NCI-H1105 treated with DMSO at 0.1 percent for 48 hours (cell line): ENCODE results near the gene KATNA1.
"Not testable (repeated sequence)": the region's sequence is repeated elsewhere in the genome, so short reads cannot be mapped to it uniquely, and the experiment has no call there.

Experiments used
- DNase-seq: peaks from one replicate; lab custom pipeline; 2025; lab: John Stamatoyannopoulos, UW

The KATNA1 gene

DNA sequence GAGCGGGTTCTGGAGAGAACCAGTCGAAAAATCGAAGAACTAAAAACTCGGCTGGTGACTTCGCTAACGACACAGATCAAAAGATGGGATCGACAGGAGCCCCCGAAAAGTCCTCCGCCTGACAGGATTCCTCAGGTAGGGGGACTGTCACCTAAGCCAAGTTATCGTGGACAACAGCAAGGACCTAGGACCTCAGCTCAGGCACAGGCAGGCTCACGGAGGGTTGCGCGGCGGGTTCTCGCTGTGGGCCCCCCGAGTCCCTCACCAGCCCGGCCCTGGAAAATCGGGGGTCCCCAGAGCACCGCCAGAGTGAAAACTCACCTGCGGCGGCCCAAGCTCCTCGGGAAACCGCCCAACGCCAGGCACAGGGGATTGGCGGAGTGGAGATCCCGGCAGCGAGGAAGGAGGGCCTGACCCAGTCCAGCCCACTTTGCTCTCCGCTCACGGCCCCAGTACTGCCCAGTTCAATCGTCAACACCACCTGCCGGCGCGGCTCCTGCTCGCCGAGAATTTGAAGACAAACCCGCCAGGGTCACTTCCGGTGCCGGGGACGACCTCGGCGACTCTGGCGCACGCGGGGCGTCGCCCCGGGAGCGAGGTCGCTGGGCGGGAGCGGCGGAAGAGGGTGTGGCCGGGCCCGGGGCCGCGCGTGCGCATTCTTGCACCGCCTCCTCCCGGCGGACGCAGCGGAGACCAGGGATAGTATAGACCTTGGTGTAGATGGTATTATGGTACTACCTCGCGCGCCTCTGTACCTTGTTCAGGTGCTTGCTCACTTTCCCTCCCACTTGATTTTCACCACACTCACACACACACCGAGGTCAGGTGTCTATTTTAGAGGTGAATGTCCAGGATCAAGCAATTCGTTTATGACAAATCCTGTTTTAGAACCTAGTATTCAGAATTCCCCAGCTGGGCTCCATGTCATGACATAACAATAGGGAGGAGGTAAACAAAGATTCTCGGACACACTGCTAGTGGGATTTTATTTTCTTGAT lies at the start of gene KATNA1:
Gene KATNA1, minus strand, starts transcription at position 567 of the 998 bp plus-strand sequence. CDS start 10,167 bp downstream, outside the sequence.
- DNase-seq = peak; percentile 90

DNA sequence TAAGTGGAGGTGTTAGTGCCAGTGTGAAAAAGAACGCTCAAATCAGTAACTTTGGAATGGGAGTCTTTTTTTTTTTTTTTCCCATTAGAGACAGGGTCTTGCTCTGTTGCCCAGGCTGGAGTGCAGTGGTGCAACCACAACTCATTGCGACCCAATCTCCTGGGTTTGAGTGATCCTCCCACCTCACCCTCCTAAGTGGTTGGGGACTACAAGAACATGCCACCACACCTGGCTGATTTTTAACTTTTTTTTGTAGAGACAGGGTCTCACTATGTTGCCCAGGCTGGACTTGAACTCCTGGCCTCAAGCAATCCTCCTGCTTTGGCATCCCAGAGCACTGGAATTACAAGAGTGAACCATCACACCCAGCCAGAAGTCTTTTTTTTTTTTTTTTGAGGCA lies 49.7 kb upstream of the KATNA1 start:
- DNase-seq = no peak

DNA sequence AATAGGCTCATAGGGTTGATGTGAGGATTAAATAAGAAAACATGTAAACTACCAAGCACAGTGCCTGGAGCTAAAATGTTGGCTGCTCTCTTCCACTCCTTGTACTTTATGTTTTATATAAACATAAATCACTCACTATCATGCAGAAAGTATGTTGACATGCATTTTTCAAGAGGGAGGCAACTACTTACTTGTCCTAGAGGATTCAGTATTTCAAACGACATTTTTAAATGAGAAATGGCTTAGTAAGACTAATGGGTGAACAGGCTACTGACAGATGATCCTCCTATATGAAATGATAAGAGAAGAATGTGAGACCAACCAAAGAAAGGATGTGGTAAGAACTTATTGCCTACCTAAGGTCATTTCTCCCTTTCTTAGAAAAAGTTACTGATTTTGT lies 48.4 kb upstream of the KATNA1 start:
- no peak for DNase-seq

DNA sequence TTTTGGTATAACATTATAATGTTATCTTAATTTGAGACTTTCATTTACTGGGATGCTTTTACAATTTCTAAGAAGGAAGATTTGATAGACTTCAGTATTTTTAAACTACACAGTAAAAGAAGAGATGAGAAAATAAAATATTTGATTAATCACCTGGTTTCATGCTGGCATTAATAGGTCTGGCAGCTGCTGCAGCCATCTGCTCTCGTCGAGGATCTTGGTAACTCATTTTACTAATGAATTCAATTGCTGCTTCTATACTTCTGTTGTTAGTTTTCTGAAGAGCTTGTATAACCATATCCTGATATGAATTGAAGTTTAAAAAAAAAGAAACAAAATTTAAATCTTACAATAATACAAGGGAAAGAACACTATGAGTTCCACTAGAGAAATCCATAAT lies 46.4 kb upstream of the KATNA1 start:
- DNase-seq = peak; percentile 43

DNA sequence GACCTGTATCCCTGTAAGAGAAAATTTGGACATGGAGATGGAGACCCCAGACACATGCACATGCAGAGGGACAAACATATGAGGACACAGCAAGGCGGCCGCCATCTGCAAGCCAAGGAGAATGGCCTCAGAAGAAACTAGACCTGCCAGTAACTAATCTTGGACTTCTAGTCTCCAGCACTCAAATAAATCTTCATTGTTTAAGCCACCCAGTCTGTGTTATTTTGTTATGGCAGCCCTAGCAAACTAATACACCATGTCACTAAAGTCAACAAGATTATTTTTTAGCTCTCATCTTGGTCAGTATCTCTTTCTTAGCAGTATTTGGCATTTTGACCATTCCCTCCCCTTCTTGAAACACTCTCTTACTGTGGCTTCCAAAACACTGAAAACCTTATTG lies 42.7 kb upstream of the KATNA1 start:
- DNase-seq = no peak

DNA sequence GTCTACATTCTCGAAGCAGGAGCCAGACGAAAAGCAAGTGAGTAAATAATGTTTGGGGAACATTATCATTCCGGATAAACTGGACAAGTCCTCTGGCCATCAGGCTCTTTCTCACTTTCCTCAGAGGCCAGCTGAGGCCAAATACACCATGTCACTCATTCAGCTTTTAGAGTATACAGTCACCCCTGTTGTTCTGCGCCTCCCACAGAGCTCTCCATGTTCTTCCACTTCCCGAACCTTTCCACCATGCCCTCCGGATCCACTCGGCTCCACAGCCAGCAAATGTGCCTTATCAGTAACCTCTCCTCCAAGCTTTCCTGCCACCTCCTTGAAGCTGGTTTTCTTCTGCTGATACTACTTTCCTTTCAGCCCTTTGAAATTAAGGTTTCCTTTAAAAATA lies 37.7 kb upstream of the KATNA1 start:
- no peak for DNase-seq

DNA sequence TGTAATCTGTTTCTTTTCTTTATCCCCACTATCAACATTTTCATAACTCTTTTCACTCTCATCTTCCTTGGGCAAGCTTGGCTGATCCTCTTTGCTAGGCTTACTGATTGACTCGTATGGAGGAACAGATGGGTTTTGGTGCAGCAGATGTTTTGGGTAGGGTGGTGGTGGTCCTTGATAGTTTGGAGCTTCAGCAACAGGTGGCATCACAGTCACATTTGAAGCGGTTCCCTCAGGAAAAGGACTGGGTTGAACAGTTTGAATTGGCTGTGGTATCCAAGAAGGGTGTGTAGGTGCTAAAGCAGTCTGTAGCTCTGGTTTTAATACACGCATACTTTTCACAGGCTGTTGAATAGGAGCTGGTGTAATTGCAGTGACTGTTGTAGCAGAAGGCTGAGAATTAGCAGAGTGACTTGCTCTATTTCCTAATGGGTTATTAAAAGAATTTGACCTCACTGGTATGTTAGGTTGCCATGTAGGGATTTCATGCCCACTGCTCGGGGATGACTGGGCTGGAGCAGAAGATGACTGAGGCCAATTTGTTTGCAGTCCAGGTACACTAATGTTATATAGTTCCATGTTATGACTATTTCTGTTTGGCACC lies 34.8 kb upstream of the KATNA1 start:
- DNase-seq = no peak

DNA sequence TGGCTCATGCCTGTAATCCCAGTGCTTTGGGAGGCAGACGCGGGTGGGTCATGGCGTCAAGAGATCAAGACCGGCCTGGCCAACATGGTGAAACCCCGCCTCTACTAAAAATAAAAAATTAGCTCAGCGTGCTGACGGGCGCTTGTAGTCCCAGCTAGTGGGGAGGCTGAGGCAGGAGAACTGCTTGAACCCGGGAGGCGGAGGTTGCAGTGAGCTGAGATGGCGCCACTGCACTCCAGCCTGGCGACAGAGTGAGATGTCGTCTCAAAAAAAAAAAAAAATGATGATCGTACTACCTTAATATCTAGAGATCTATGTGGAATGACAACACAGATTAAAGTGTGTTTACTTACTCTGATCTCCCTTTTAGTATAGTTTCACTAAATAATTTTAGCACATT lies 33.3 kb upstream of the KATNA1 start:
- DNase-seq = not testable (repeated sequence)

DNA sequence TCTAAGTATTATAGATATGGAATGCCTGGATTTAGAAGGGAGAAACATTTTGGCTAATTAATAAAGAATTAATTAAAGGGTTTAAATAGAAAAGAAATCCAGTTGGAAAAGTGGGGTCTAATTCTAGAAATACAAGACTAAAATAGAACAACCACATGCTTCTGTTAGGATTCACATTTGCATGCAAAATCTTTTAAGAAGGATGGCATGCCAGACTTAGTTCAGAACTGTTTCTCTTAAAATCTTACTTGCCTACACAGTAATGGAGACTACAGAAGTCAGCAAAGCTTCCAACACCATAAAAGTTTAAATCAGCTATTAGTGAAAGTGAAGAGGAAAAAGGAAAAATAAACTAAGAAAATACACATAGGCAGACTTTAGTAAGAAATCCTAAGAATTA lies 32.7 kb upstream of the KATNA1 start:
- DNase-seq = no peak

DNA sequence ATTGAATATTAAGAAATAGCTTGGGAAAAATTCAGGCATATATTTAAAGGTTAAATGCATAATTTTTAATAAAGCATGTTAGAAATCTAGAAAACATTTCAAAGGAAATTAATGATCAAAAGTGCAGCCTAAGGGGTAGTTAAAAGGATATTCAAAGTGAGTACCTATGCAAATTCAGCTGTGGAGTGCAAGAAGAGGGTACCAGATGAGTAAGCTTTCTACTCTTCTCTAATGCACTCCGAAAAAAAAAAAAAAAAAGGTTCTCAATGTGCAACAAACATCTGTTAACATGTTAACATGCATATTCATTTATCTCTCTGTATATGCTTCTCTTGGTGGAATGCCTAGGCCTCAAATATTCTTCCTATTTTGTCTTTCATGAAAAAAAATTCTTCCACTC lies 32.0 kb upstream of the KATNA1 start:
- DNase-seq = no peak

DNA sequence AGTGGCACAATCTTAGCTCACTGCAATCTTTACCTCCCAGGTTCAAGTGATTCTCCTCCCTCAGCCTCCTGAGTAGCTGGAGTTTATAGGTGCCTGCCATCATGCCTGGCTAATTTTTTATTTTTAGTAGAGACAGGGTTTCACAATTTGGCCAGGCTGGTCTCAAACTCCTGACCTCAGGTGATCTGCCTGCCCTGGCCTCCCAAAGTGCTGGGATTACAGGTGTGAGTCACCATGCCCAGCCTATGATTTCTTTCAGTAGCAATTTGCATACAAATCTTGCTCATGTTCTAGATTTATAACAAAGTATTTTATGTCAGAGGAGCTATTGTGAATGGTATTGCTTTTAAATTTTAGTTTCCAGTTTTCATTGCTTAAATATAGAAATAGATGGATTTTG lies 23.8 kb upstream of the KATNA1 start:
- not testable (repeated sequence) for DNase-seq

DNA sequence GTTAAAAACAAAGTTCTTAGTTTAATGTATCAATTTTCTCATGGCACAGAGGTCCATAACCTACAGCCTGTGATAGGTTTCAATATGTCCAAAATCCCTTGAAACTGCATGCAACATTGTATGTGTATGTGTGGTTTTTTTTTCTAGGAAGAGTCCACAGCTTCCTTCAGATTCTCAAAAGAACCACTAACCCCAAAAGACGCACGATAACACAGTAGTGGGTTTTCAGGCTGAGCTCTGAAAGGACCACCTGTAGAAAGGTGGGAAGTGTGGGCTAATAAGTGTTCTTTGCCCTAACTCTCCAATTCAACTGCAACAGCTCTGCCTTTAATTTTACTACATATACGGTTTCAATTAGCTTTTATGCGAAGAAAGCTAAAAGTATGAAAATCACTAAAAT lies 11.5 kb upstream of the KATNA1 start:
- no peak for DNase-seq

DNA sequence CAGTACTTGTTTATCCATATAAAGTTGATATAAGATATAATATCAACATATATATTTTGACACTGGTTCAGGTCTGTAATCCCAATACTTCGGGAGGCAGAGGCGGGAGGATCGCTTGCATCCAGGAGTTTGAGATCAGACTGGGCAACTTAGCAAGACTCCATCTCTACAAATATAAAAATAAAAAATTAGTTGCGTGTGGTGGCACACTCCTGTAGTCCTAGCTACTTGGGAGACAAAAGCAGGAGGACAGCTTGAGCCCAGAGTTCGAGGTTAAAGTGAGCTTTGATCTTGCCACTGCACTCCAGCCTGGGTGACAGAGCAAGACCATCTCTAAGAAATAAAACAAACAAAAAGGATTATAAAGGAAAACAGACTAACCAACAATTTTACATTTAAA lies 8.9 kb upstream of the KATNA1 start:
- no peak for DNase-seq

DNA sequence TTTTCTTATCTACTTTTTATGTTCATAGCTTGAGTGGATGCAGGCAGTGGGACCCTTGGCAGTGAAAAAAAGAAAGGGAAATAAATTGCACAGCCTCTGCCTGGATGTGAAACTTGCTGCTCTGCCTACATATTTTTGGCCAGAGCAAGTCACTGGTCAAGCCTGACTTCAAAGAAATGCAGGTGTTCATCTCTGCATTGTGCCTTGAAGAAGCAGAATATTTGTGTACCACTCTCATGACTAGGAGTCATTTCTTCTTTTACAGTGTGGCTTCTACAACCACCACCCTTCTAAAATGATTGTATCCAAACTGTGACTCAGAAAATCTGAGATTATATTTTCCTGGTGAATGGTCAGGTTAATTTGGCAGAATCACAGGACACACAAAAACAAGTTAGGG lies 2.5 kb upstream of the KATNA1 start:
- no peak for DNase-seq

DNA sequence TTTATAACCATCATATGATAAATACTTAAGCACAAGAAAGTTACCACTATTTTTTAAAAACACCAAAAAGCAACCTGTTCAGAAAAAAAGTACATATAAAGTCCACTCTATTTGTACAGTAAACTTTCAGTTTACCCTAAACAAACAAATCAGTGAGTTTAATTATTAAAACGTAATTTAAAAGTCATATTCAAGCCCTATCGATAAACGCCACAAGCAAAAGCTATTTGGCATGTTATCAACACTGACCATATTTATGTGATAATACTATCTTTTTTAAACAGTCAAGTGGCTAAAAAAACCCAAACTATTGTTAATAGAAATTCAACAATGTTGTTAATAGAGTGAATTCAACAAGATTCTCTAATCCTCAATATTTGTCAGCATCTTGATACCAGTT lies 1.9 kb downstream of the KATNA1 start:
- no peak for DNase-seq

DNA sequence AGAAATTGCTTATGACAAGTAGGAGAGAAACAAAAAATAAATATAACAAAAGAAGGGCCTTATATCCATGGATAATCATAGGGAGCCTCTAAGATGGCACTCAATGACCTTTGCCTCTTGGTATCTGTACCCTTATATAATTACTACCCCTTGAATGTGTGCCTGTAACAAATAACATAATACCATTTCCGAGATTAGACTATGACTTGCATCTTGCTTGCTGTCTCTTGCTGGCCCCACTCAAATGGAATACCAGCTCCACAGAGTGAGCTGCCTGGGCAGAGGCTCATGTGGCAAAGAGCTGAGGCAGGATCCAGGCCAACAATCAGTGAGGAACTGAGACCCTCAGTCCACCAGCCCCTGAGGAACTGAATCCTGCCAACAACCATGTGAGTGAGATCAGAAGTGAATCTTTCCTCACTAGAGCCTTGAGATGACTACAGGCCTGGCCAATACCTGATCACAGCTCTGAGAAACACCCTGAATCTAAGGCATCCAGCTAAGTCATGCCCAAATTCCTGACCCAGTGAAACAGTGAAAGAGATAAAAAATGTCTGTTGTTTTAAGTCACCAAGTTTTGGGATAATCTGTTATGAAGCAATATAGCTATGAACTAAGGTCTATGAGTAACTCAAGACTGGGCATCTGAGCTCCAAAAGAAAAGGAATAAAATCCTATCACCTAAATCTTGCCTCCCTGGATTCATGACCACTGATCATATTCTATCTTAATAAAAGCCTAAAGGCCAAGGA lies 5.5 kb downstream of the KATNA1 start:
- no peak for DNase-seq

DNA sequence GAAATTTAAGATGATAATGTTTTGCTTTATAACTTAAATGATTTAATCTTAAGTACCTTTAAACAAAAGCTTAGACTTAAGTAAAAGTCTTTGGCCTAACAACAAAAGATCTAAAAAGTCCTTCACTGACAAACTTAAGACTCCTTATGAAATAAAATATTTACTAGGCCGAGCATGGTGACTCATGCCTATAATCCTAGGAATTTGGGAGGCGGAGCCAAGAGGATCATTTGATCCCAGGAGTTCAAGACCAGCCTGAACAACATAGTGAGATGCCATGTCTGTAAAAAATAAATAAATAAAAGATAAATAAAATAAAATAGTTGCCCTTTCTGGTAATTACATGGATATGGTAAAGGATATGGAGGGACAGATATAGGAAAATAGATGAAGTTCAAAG lies 12.4 kb downstream of the KATNA1 start:
- DNase-seq = no peak

DNA sequence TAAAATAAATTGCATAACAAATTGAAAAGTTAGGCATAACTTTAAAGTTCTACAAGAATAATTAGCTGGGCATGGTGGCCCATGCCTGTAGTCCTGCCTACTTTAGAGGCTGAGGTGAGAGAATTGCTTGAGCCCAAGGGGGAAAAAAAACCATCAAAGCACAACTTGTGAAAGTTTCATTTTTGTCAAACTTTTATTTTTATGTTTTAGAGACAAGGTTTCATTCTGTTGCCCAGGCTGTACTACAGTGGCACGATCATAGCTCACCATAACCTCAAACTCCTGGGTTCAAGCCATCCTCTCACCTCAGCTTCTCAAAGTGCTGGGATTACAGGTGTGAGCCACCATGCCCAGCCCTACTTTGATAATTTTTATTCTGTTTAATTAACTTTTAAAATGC lies 14.2 kb downstream of the KATNA1 start:
- no peak for DNase-seq

DNA sequence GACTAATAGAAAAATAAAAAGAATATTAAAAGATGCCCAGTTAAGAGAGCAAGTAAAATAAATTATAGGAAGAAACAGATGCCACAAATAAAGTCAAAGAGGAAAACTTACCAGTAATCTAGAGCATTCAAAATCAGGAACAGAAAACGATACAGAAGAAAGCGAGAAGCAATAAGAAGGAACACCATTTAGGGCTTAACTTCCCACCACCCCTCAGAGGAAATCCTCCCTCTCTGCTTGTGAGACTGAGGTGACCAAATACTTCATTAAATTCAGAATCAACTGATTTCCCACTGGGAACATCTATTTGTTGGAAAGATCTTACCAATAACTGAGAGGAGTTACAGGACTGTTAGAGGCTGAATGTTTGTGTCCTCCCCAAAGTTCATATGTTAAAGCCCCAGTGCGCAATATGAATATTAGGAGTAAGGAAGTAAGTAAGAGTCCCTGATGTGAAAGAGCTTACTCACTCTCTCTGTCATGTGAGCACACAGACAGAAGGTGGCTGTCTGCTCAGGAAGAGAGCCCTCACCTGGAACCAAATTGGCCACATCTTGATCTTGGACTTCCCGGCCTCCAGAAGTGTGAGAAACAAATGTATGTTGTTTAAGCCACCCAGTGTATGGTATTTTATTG lies 19.5 kb downstream of the KATNA1 start:
- DNase-seq = no peak

DNA sequence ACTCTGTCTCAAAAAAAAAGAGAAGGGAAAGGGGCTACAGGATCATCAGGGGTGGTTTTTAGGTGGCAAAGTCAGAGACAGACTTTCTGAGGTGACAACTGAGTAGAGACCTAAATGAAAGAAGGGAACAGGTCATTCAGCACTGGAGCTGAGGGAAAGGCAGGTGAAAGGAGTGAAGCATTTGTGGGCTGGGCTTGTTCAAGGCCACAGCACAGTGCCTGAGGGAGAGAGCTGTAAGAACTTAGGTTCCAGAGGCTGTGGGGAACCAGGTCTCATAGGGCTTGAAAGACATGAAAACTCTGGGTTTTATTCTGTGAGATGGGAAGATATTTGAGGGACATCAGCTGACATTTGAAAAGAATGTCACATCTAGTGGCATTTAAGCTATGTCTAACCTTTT lies 20.8 kb downstream of the KATNA1 start:
- DNase-seq = no peak

DNA sequence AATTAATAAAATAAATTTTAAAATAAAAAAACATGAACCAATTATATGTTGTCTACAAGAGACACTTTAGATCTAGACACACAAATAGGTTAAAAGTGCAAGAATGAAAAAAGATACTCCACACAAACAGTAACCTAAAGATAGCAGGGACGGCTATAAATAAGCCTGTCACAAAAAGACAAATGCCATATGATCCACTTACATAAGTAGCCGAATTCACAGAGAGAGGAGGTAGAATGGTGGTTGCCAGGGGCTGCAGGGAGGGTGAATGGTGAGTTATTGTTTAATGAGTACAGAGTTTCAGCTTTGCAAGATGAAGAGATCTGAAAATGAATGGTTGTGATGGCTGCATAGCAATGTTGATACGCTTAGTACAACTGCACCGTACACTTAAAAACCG lies 32.7 kb downstream of the KATNA1 start:
- DNase-seq = no peak

DNA sequence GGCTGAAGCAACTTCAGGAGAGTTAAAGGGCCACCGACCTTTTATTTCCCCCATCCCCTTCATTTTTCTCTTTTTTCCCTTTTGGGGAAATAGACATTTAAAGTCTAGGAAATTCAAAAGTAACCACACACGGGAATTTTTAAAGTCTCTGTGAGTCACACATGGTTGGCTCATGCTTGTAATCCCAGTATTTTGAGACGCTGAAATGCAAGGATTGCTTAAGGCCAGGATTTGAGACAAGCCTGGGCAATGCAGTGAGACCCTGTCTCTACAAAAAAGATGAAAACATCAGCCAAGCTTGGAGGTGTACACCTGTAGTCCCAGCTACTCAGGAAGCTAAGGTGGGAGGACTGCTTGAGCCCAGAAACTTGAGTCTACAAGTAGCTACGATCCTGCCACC lies 34.2 kb downstream of the KATNA1 start:
- DNase-seq = no peak
